Measurements from ENCODE around the gene DBNL.

DBNL gene

DNA sequence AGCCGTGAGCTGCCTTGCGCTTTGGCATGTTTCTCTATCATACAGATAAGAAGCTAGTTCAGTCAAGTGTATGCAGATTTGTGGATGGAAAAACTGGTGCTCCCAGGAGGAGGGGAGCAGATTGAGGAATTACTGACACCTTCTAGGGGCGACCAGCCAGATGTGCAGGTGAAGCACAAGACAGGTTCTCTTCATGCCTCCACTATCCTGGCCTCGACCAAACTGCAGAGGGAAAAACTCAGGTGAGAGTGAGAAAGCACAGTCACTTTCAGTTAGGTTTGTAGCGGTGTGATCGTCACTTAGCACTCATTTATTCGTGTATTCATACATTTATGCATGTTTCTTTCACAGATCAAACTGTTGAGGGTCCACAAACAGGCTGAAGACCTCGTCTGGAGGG, 600 bp upstream of the DBNL start:
- no peak for DNase-seq (ENCODE audit: low read depth)

DNA sequence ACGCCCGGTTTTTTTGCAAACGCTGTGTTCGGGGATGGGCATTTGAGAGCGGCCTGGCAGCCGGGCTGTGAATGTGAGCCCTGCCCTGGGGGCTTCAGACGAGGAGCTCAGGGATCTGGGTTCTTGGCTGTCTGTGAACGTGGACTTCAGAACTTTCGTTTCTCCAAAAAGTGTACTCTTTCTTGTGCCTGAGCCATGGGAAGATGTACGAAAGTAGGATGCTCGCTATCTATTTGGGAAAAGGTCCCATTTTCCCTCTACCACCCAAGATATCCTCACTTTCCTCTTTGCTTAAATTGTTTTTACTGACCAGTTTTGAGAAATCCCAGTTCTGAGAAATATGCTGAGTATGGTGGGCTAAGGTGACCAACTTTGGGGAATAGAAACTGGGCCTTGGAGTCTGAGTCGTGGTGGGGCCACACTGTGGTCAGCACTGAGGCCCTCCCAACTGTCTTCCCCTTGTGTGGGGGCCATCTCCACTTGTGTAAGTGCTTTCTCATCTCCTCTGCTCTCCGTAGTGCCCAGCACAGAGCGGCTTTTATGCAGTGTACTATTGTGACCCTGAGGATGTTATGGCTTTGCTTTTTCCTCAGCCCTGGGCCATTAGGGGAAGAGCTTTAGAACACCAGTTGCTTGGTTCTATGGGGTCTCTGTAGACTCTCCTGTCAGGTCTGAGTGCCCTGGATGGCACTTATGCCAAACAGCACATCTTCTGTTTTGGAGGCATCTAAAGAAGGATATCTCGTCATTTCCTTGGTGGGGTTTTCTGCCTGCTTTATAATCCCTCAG, 918 bp downstream of the DBNL start:
- no peak for DNase-seq (ENCODE audit: low read depth)

DNA sequence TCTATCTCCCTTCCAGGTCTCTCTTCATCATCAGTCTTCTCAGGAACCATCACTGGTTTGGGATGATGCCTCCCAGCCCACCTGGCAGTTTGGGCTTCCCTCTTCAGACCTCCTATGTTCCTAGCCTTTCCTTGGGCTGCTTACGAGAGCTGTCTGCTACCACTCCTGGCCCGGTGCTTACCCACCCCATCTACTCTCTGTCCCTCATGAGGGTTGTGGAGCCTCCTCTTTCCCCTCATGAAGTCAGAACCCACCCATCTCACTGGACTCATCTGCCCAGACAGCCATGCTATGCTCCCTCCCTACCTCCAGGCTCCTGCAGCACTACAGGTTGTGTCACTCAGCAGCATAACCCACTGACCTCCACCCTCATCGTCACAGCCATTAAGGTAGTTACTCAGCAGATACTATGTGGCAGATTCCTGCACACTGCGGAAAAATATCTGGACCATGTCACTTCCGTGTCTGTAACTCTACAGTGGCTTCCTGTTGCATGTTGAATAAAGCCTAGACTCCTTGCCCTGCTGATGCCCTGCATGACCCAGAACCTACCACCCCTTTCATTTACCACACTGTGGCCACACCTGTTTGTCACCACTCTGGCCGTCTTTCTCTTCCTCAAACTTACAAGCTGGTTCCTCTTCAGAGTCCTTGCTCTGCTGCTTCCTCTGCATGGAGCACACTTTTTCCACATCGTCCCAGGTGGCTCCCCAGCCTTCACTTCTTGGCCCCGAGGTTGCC, 2.0 kb downstream of the DBNL start:
- no peak for DNase-seq (ENCODE audit: low read depth)

DNA sequence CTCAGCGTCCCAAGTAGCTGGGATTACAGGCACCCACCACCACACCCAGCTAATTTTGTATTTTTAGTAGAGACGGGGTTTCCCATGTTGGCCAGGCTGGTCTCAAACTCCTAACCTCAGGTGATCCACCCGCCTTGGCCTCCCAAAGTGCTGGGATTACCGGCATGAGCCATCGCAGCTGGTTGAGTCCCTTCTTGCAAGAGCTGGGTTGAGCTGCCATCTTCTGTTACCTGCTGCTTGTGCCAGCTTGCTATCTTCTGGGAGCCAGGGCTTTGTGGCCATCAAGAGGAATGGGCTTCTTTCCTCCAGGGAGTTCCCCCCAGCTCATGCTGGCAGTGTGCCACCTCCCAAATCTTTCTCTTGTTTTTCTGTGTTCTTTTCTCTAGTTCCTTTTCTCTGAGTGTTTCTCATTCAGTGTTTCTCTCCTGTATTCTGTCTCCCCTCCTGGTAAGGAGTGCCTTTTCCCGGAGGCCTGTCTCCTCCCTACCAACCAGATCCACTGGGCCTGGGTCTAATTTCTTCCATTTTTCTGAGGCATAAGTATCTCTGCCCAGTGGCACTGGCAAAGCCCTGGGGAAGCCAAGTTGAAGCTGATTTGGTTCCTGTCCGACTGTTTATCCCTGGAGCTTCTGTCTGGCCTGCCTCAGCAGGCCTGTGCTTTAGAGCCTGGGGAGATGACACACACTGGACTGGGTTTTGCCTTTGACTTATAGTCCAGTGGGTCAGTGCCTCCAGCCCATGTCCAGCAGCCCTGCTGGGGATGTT, 3.7 kb downstream of the DBNL start:
- no peak for DNase-seq (ENCODE audit: low read depth)

DNA sequence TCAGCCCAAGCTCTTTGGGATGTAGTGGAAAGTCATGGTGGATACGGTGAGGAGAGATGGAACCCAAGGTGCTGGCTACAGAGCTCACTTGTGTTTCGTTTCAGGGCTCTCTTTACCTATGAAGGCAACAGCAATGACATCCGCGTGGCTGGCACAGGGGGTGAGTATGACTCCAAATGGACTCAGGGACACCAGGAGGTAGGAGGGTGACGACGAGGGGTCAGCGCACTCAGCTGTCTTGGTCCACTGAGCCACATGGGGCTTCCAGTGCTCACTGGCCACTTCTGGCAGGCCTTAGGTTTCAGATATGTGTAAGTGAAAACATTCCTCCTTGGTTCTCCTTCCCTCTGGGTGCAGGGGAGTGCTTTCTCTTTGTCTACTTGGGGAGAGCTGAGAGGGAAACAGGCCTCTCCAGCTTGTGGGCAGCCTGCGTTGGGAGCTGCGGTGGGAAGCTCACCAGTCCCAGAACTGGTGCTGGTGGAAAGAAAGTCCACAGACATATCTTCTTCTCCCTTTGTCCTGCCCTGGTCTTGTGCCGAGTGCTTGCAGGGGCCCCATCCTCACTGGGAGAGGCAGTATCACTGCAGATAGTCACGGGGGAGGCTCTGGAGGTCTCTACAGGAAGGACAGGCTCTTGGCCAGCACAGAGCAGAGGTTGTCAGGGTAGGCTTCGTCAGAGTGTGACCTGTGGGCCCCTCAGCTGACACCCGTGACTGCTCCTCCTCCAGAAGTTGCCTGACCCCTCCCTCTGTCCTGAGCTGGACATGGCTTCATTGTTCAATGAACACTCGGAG, 5.8 kb downstream of the DBNL start:
- DNase-seq (ENCODE audit: low read depth), result no peak

DNA sequence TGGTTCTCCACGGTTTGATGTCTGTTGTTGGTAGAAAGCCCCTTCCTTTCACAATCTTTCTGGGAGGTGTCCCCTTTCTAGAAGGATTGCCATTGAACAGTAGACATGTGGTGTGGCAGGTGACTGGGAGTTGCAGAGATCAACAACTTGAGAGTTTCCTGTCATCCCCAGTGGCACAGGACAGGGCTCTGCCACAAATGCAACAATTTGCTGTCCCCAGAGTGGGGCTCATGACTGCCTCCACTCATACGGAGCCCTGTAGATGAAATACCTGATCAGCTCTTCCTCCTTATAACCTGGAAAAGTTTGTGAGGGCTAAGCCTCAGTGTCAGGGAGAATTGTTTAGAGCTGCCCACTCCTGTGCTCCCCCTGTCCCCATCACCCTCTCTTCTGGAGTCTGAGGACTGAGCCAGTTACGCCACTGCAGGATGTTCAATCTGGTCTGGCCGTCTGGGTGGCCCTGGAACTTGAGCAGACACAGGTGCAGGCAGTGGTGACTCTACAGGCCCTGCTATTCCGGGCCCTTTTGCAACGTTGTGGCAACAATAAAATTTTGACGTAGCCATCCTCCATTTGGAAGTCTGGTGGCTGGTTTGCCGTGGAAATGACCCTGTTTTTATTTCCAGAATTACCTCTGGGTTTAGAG, 6.5 kb downstream of the DBNL start:
- no peak for DNase-seq (ENCODE audit: low read depth)

DNA sequence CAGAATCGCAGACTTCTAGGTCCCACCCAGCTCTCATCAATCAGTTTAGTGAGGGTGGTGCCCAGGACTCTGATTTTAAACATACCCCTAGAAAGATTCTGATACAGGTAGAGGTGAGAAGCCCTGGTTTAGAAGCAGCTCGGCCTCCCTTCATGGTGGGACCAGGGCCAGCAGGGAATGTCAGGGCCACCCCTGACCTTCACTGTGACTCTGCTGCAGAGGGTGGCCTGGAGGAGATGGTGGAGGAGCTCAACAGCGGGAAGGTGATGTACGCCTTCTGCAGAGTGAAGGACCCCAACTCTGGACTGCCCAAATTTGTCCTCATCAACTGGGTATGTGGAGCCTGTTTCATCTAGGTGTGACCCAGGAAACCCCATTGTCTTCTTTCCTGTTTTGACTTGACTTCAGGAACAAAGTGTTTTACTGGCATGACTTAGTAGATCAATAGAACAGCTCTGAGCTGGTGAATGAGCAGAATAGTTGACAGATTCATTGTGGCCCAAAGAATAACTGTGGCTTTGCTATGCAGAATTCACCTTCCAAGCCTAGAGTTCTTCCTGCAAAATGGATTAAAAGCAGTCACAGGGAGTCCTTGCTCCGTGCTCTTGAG, 7.2 kb downstream of the DBNL start:
- no peak for DNase-seq (ENCODE audit: low read depth)

DNA sequence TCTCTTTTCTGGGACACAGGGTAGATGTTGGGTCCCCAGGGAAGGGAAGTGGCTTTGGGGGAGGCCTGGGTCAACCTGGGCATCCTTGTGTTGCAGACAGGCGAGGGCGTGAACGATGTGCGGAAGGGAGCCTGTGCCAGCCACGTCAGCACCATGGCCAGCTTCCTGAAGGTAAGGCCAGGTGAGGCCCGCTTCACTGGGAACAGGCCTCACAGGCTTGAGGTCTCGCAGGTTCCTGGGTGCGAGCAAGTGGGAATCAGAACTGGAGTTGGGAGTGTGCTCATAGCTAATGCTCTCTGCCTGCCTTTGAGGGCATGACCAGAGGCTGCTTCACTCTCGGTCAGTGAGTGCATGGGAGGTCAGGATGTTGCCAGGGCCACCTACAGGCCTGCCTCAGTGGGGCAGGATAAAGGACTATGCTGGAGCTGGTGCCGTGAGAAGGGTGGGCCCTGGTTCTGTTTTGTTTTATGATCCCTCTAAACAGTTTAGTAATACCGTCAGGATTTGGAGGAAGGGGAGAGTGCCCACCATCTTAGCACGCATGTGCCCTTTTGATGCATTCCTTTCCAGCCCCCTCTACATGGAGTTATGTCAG, 8.4 kb downstream of the DBNL start:
- no peak for DNase-seq (ENCODE audit: low read depth)

DNA sequence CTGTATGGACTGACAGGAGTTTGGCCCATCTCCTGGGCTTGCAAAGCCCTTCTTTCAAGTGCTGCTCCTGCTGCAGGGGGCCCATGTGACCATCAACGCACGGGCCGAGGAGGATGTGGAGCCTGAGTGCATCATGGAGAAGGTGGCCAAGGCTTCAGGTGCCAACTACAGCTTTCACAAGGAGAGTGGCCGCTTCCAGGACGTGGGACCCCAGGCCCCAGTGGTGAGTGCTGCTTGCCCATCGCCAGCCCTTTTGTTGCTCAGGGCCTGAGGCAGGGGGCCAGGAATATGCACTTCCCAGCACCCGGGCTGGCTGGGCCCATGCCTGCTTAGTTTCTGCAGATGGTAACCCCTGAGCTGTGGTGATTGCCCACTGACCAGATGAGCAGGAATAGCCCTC, 12.2 kb downstream of the DBNL start:
- DNase-seq (ENCODE audit: low read depth), result no peak

DNA sequence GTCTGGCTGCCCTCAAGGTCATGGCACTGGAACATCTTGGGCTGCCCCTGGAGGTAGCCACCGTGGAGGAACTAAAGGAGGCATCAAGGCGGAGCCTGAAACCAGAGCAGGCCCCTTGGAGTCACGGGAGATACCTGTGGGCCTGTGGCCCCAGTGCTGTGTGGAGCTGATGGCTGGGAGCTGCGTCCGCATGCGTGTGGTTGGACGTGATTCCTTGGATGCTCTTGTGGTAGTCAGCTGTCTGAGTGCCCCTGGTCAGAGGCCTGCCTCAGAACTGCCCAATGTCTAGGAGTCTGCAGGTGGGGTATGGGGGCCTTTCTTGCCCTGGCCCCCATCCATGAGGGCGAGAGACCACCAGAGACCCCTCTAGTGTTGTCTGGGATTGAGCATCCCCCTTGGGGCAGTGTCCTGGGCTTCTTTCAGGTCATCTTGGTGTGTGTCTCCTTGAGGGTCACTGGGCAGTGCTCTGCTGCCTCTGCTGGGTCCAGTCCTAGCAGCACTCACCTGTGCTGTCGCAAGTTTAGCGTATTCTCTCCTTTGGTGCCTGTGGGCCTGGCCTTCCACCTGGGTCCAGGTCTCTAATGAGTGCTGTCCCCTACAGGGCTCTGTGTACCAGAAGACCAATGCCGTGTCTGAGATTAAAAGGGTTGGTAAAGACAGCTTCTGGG, 12.8 kb downstream of the DBNL start:
- no peak for DNase-seq (ENCODE audit: low read depth)

DNA sequence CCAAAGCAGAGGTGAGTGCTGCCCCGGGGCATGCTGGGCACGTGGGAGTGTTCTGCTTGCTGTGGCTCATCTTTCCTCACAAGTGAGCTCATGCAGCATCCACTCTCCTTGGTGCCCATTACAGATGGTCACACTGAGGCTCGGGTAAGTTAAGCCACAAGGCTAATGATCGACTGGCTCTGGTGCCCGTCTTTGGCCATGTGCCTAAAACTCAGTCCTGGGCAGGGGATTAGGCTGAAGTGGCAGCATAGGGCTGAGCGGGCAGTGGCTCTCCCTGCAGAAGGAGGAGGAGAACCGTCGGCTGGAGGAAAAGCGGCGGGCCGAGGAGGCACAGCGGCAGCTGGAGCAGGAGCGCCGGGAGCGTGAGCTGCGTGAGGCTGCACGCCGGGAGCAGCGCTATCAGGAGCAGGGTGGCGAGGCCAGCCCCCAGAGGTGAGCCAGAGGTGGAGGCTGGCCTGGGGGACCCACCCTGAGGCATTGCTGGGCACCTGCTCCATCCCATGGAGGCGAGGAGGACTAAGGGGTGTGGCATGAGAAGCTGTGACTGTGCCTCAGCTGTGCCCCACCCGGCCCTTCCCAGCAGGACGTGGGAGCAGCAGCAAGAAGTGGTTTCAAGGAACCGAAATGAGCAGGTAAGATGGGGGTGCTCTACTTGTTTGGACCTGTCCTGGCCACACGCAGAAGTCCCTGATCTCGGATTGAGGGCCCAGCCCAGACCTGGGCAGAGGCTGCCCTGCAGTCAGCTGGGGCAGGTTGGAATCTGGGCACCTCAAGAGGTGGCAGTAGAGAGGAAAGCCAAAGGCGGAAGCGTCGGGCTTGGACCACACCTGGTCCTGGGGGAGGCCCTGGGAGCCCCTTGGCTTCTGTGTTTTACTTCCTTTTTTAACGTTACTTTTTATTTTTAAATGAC, 13.6 kb downstream of the DBNL start:
- no peak for DNase-seq (ENCODE audit: low read depth)

DNA sequence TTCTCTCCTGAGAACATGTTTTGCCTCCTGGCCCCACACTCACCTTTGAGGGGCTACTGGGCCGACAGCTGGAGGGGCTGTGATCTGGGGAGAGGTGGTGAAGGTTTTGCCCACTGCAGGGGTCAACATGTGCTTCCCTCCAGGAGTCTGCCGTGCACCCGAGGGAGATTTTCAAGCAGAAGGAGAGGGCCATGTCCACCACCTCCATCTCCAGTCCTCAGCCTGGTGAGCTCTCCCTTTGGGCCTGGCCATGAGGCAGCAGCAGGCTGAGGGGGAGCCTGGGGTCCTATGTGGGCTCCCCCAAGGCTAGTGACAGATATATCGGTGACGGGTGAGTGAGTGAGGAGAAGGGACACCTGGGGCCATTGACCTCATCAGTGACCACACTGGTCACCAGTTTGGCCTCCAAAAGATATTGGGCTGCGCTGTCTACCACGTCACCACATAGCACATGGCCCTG, 14.3 kb downstream of the DBNL start:
- DNase-seq (ENCODE audit: low read depth), result no peak

DNA sequence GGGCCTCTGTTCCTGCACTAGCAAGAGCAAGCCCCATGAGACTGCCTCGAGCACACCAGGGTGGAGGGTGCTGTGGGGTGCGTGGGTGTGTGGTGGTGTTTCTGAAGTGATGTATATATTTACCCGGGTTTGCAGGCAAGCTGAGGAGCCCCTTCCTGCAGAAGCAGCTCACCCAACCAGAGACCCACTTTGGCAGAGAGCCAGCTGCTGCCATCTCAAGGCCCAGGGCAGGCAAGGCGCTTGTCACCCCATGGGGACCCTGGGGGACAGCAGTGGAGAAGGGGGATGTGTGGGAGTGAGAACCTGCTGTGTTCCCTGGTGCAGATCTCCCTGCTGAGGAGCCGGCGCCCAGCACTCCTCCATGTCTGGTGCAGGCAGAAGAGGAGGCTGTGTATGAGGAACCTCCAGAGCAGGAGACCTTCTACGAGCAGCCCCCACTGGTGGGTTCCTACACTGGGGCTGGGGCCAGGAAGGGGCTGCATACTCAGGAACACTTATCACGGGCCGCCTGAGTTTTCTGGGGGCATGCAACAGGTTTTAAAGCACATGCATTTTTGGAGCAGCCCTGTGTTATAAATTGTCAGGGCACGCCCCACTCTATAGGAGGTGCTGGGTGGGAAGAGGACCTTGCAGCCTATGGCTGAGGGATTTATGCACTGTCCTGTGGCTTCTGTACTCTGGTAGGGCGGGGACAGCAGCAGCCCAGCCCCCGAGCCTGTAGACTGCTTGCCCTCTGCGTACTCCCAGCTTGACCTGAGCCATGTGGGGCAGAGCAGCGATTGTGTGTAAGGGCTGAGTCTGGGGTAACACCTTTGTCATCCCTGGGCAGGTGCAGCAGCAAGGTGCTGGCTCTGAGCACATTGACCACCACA, 15.0 kb downstream of the DBNL start:
- no peak for DNase-seq (ENCODE audit: low read depth)

DNA sequence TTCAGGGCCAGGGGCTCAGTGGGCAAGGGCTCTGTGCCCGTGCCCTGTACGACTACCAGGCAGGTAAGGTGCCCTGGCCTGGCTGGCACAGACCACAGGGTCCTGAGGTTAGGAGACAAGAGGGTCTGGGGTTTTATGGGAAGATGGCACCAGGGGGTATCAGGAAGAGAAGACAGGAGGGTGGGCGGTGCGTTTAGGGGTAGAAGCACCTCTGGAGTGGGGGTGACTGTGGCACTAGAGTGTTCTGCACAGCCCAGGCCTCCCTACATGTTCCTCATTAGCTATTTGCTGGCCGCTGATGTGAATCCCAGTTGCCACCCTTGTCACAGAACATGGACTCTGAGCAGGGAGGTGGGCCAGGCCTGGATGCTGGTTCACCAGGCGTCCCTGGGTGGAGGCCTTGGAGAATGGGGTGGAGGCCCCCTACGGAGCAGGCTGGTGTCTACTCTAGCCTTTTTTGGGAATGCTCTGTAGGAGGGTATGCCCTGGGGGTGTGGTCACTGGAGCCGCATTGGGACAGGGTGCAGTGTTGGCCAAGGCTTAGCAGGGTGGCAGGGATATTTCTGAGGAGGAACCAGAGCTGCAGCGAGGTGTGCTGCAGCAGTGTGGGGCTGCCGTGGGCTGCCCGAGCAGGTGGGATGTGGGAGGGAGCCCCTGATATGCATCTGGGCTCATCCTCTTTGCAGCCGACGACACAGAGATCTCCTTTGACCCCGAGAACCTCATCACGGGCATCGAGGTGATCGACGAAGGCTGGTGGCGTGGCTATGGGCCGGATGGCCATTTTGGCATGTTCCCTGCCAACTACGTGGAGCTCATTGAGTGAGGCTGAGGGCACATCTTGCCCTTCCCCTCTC, 15.8 kb downstream of the DBNL start:
- DNase-seq (ENCODE audit: low read depth), result no peak

DNA sequence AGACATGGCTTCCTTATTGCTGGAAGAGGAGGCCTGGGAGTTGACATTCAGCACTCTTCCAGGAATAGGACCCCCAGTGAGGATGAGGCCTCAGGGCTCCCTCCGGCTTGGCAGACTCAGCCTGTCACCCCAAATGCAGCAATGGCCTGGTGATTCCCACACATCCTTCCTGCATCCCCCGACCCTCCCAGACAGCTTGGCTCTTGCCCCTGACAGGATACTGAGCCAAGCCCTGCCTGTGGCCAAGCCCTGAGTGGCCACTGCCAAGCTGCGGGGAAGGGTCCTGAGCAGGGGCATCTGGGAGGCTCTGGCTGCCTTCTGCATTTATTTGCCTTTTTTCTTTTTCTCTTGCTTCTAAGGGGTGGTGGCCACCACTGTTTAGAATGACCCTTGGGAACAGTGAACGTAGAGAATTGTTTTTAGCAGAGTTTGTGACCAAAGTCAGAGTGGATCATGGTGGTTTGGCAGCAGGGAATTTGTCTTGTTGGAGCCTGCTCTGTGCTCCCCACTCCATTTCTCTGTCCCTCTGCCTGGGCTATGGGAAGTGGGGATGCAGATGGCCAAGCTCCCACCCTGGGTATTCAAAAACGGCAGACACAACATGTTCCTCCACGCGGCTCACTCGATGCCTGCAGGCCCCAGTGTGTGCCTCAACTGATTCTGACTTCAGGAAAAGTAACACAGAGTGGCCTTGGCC, 16.6 kb downstream of the DBNL start:
- no peak for DNase-seq (ENCODE audit: low read depth)

DNA sequence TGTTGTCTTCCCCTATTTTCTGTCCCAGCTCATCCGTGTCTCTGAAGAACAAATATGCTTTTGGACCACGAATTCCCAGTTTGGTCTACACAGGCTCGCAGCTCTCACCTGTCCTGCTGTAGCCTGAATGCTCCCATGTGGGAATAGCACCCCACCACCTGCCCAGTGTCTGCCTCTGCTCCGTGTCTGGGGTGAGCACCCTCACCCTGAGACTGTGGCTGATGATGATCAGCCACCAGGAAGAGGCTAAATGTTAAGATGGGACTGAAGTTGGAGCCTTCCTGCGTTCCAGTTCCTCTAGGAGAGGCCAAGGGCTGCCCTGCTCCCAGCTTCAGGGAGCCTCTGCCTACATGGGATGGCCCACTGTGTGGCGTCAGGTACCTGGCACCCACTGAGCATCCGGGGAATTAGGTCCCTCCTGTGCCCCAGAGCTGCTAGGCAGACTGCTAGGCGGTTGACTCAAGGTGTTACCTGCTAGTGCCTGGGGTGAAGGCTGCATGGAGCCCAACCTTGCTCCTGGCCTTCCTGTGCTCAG, 17.2 kb downstream of the DBNL start:
- DNase-seq (ENCODE audit: low read depth), result no peak
